ENCODE results near the gene ZNF692.

- TF ChIP-seq, protein P1, sequence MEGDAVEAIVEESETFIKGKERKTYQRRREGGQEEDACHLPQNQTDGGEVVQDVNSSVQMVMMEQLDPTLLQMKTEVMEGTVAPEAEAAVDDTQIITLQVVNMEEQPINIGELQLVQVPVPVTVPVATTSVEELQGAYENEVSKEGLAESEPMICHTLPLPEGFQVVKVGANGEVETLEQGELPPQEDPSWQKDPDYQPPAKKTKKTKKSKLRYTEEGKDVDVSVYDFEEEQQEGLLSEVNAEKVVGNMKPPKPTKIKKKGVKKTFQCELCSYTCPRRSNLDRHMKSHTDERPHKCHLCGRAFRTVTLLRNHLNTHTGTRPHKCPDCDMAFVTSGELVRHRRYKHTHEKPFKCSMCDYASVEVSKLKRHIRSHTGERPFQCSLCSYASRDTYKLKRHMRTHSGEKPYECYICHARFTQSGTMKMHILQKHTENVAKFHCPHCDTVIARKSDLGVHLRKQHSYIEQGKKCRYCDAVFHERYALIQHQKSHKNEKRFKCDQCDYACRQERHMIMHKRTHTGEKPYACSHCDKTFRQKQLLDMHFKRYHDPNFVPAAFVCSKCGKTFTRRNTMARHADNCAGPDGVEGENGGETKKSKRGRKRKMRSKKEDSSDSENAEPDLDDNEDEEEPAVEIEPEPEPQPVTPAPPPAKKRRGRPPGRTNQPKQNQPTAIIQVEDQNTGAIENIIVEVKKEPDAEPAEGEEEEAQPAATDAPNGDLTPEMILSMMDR (IDR thresholded peaks at IDR 0.05 in 4 of 5, conservative IDR thresholded peaks at IDR 0.05 in 1 of 5): no peak
- TF ChIP-seq POLR2A (IDR thresholded peaks at IDR 0.05): no peak
Measured at GRCh38 chr1:248847181-248847955, 11.5 kb downstream of the ZNF692 start.

Data from gastrocnemius medialis (tissue), 4 donors.